BLaER1 (cell line): ENCODE results near the gene C1QTNF1.

Experiments
- H3K27ac ChIP-seq: shearing (Covaris generic); formaldehyde crosslinking; 2 replicates; pipeline ENCODE4 v1.8.1; 2022
- H3K27me3 ChIP-seq: shearing (Covaris generic); formaldehyde crosslinking; 2 replicates; pipeline ENCODE4 v1.8.1; 2022
- H3K36me3 ChIP-seq: shearing (Covaris generic); formaldehyde crosslinking; 2 replicates; pipeline ENCODE4 v1.8.1; 2022
- H3K4me1 ChIP-seq: shearing (Covaris generic); formaldehyde crosslinking; 2 replicates; pipeline ENCODE4 v1.8.1; 2022
- H3K4me2 ChIP-seq: shearing (Covaris generic); formaldehyde crosslinking; 2 replicates; pipeline ENCODE4 v1.8.1; 2022
- H3K4me3 ChIP-seq: shearing (Covaris generic); formaldehyde crosslinking; 2 replicates; pipeline ENCODE4 v1.8.1; 2022
- H3K9ac ChIP-seq: shearing (Covaris generic); formaldehyde crosslinking; 2 replicates; pipeline ENCODE4 v1.8.1; 2022
- H3K9me3 ChIP-seq: shearing (Covaris generic); formaldehyde crosslinking; 2 replicates; pipeline ENCODE4 v1.8.1; 2022
- H4K20me1 ChIP-seq: shearing (Covaris generic); formaldehyde crosslinking; 2 replicates; pipeline ENCODE4 v1.8.1; 2022
- Cebpa-rat ChIP-seq: shearing (Covaris generic); IDR thresholded peaks from 2 replicates; pipeline ENCODE4 v1.8.1; 2022

The C1QTNF1 gene

DNA sequence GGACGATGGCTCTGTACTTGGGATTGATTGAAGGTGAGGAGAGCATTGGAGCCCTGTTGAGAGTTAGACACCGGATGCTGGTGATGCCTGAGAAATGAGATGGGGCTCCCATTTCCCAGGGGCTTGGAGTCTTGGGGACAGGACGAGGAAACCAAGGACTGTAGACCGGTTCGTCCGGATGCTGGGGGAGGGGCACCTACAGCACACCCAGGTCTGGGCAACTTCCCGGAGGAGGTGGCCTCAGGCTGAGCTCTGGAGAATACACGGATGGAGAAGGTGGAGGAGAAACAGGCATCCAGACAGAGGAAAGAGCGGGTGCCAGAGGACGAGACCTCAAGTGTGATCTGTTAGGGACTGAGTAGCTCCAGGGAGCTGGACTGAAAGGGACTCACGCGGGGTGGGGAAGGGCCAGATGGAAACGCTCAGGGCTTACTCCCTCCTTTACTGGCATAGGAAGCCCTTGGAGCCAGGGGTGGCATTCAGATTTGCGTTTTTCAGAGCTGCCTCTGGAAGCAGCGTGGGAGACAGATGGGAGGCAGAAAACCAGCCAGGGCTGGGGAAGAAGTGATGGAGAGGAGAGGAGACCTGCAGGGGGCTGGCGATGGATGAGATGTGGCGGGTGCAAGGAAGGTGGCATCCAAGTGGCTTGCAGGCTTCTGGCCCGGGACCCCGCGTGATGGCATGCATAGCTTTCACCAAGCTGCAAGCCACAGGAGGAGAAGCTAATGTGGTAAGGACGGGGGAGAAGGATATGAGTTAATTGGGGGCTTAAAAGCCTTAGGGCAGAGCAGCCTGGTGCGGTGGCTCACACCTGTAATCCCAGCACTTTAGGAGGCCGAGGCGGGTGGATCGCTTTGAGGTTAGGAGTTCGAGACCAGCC is 8.3 kb downstream of the C1QTNF1 start:
- Histone ChIP-seq H3K9me3 (no peaks in the 10 kb centered on the region), H3K4me3 (no peak overlapping the region), H3K27me3 (no peaks in the 10 kb centered on the region), H3K27ac (no peak overlapping the region), H4K20me1 (no peaks in the 10 kb centered on the region), H3K9ac (no peak overlapping the region), H3K4me2 (no peak overlapping the region), H3K4me1 (peaks cover 51% of the 10 kb centered on the region), H3K36me3 (no peaks in the 10 kb centered on the region)
- no peak for TF ChIP-seq Cebpa-rat

DNA sequence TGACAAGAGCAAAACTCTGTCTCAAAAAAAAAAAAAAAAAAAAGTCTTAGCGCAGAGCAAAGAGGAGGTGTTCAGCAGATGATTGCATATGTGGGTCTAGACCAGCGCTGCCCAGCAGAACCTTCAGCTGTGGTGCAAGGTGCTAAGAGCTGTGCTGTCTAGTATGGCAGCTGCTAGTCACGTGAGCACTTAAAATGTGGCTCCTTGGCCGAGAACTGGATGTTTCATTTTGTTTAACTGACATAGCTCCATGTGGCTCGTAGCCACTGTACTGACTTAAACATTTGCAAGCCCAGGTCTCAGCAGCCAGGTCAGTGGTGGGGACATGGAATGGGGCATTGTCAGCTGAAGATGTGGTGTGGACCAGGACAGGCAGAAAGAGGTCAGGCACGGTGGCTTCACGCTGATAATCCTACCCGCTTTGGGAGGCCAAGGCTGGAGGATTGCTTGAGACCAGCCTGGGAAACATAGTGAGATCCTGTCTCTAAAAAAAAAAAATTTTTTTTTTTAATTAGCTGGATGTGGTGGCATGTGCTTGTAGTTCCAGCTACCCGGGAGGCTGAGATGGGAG is 9.2 kb downstream of the C1QTNF1 start:
- Histone ChIP-seq H3K4me3 (no peak overlapping the region), H3K36me3 (no peaks in the 10 kb centered on the region), H4K20me1 (no peaks in the 10 kb centered on the region), H3K27me3 (no peaks in the 10 kb centered on the region), H3K27ac (no peak overlapping the region), H3K4me1 (peaks cover 42% of the 10 kb centered on the region), H3K4me2 (no peak overlapping the region), H3K9me3 (no peaks in the 10 kb centered on the region), H3K9ac (no peak overlapping the region)
- TF ChIP-seq Cebpa-rat, result no peak

DNA sequence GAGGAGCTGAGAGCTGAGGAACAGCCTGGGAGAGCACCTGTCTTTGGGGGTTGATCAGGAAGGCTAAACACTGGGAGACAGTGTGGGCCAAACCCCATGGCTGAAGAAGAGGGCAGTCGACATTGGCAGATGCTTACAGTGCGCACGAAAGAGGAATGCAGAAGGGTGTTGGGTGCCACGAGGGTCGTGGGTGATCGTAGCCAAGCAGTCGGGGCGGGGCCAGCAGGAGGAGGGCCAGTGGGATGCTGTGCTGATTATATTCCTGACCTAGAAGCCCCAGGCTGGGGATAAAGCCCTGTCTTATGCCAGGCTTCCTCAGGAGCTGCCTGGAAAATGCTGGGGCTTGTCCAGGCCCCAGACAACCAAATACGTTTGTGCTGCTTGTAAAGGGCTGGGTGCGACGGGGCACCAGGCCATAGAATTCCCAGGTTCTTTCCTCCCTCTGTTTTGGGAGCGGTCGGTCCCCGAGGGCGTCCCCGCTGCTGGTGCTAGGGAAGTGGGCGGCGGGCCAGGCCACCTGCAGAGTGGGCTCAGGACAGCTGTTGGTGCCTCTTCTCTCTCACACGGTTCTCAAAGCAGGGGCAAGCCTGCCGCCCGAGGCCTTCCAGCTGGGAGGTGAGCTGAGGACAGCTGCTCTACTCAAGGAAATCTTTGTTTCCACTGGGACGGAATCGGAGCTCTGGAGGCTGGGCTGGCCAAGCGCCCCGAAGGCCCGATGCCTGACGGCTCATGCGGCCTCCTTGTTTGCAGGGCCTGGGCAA is 10.0 kb downstream of the C1QTNF1 start:
- Histone ChIP-seq H3K9me3 (no peaks in the 10 kb centered on the region), H3K4me1 (peaks cover 34% of the 10 kb centered on the region), H3K4me3 (no peak overlapping the region), H3K27me3 (no peaks in the 10 kb centered on the region), H4K20me1 (no peaks in the 10 kb centered on the region), H3K9ac (no peak overlapping the region), H3K4me2 (no peak overlapping the region), H3K36me3 (no peaks in the 10 kb centered on the region), H3K27ac (no peak overlapping the region)
- TF ChIP-seq Cebpa-rat, result no peak

DNA sequence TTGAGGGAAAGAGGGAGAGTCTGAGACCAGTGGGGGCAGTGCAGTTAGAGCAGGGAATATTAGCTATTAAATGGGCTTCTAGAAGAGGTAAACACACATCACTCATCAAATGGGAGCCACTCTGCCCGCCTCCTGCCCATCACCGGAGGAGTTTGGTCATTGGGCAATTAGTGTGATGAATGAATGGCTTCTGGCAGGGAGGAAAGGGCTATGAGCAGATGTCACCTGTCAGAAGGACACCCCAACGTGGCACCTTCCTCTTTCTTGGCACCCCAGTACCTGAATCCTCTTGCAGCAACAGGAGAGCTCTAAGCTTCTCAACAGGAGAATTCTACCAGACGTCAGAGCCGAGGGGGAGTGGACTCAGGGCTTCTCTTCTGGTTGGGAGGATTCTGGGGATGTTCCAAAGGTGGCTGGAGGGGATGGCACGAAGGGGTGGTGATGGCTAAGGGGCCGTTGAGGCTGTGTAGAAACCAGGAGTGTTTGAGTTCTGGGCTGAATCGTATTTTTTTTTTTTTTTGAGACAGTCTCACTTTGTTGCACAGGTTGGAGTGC is 11.0 kb downstream of the C1QTNF1 start:
- no peak overlapping the region for H3K9ac ChIP-seq
- no peaks in the 10 kb centered on the region for H3K27me3 ChIP-seq
- H3K4me1 ChIP-seq, result peaks cover 24% of the 10 kb centered on the region
- no peak overlapping the region for H3K4me2 ChIP-seq
- no peak overlapping the region for H3K4me3 ChIP-seq
- no peaks in the 10 kb centered on the region for H3K36me3 ChIP-seq
- H3K27ac ChIP-seq, result no peak overlapping the region
- TF ChIP-seq Cebpa-rat, result no peak
- no peaks in the 10 kb centered on the region for H4K20me1 ChIP-seq
- no peaks in the 10 kb centered on the region for H3K9me3 ChIP-seq

DNA sequence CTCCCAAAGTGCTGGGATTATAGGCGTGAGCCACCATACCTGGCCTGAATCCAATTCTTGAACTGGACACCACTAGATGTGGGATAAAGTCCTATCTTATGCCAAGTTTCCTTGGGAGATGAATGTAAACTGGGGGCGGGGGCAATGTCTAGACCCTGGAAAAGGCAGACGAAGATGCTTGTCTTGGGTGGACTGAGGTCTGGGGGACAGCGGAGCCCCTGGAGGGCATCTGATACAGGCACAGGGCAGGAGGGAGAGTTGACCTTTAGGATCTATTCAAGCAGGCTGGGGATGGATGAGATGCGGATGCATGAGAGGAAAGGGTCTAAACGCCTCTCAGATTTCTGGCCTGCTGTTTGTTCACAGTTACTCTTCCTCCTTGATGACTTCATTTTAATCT is 11.7 kb downstream of the C1QTNF1 start:
- H3K36me3 ChIP-seq, result no peaks in the 10 kb centered on the region
- H3K9me3 ChIP-seq, result no peaks in the 10 kb centered on the region
- no peak overlapping the region for H3K4me3 ChIP-seq
- no peaks in the 10 kb centered on the region for H4K20me1 ChIP-seq
- no peak overlapping the region for H3K27ac ChIP-seq
- no peak for TF ChIP-seq Cebpa-rat
- H3K4me2 ChIP-seq, result no peak overlapping the region
- no peaks in the 10 kb centered on the region for H3K27me3 ChIP-seq
- no peak overlapping the region for H3K9ac ChIP-seq
- H3K4me1 ChIP-seq, result peaks cover 18% of the 10 kb centered on the region

DNA sequence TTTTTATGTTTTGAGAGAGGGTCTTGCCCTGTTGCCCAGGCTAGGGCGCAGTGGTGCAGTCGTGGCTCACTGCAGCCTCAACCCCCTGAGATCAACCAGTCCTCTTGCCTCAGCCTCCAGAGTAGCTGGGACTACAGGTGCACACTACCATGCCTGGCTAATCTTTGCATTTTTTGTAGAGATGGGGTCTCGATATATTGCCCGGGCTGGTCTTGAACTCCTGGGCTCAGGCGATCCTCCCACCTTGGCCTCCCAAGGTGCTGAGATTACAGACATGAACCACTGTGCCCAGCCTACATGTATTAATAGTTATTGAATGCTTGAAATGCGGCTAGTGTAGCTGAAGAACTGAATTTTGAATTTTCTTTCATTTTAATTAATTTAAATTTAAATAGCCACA is 12.2 kb downstream of the C1QTNF1 start:
- no peak overlapping the region for H3K27ac ChIP-seq
- no peak overlapping the region for H3K4me2 ChIP-seq
- no peaks in the 10 kb centered on the region for H3K9me3 ChIP-seq
- no peak overlapping the region for H3K9ac ChIP-seq
- no peaks in the 10 kb centered on the region for H4K20me1 ChIP-seq
- no peaks in the 10 kb centered on the region for H3K36me3 ChIP-seq
- TF ChIP-seq Cebpa-rat, result no peak
- no peak overlapping the region for H3K4me3 ChIP-seq
- peaks cover 18% of the 10 kb centered on the region for H3K4me1 ChIP-seq
- no peaks in the 10 kb centered on the region for H3K27me3 ChIP-seq

DNA sequence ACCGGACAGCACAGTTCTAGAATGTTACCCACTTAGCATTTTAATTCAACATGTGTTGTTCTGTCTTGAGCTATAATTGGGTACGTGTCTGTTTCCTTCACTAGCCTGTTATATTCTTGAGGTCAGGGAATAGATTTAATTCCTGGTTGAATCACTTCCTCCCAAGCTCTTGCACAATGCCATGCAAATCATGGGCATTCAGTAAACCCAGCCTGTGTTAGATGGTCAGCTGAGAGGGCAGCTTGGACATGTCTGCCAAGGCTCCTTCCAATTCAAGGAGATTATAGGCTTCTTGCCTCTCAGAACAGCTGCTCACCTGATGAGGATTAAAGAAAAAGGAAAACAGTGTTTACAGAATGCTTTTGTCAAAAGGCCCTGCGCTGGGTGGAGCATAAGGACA is 12.6 kb downstream of the C1QTNF1 start:
- no peak for TF ChIP-seq Cebpa-rat
- Histone ChIP-seq H3K27ac (no peak overlapping the region), H3K9ac (no peak overlapping the region), H3K36me3 (no peaks in the 10 kb centered on the region), H4K20me1 (no peaks in the 10 kb centered on the region), H3K4me2 (no peak overlapping the region), H3K27me3 (no peaks in the 10 kb centered on the region), H3K4me3 (no peak overlapping the region), H3K4me1 (peaks cover 18% of the 10 kb centered on the region), H3K9me3 (no peaks in the 10 kb centered on the region)

DNA sequence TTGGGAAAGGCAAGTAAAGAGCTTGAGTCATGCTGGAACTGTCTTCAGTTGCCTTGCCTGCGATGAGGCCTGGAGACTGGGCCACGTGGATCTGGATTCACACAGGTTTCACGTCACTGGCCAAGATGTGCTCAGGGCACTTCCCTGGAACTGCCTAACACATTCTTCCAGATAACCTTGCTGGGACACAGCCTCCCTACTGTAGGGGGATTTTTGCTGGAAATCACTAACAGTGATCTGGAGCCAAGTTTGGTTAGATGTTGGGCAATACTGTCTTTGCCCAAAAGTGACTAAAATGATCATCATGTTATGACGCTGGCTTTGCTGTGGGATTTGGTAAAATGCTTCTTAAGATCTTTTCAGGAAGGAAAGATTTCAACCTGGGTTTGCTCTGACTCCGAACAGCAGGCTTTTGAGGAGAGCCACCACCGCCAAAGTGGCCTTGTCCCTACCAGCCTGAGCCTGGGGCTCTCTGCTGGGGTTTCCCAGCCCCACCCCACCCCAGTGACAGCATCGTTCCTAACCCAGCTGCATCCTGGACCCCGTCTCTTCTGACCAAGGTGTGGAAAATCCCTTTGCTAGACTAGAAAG is 14.7 kb downstream of the C1QTNF1 start:
- Histone ChIP-seq H3K27ac (no peak overlapping the region), H3K4me2 (no peak overlapping the region), H4K20me1 (no peaks in the 10 kb centered on the region), H3K4me1 (peaks cover 18% of the 10 kb centered on the region), H3K9me3 (no peaks in the 10 kb centered on the region), H3K36me3 (no peaks in the 10 kb centered on the region), H3K27me3 (no peaks in the 10 kb centered on the region), H3K9ac (no peak overlapping the region), H3K4me3 (no peak overlapping the region)
- no peak for TF ChIP-seq Cebpa-rat

DNA sequence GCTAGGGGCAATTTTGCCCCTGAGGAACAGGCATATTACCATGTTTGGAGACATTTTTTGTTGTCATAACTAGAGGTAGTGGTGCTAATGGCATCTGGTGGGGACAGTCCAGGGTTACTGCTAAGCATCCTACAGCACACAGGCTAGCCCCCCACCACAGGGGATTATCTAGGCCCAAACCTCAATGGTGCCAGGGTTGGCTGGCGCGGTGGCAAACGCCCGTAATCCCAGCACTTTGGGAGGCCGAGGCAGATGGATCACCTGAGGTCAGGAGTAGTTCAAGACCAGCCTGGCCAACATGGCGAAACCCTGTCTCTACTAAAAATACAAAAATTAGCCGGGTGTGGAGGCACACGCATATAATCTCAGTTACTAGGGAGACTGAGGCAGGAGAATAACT is 15.2 kb downstream of the C1QTNF1 start:
- Histone ChIP-seq H3K27ac (no peak overlapping the region), H3K4me2 (no peak overlapping the region), H3K4me1 (peaks cover 13% of the 10 kb centered on the region), H3K4me3 (no peak overlapping the region), H3K27me3 (no peaks in the 10 kb centered on the region), H3K9ac (no peak overlapping the region), H3K36me3 (no peaks in the 10 kb centered on the region), H4K20me1 (no peaks in the 10 kb centered on the region), H3K9me3 (no peaks in the 10 kb centered on the region)
- no peak for TF ChIP-seq Cebpa-rat
